LNCAP (cell line): Measurements from ENCODE around the gene LBH.

Experiments used
- CTCF ChIP-seq: fragments of 450-650 bp; IDR thresholded peaks from 2 replicates; pipeline ENCODE4 v1.5.1; 2017; ENCODE audit warnings: mild to moderate bottlenecking

Gene LBH

GRCh38 chr2:30278419-30278818 is 47.1 kb downstream of the LBH start:
- no peak for TF ChIP-seq CTCF

GRCh38 chr2:30280596-30281434 is 49.5 kb downstream of the LBH start:
- no peak for TF ChIP-seq CTCF

- no peak for TF ChIP-seq CTCF
Observed at GRCh38 chr2:30282081-30282480, 50.7 kb downstream of the LBH start.

- no peak for TF ChIP-seq CTCF
Observed at GRCh38 chr2:30282721-30283120, 51.4 kb downstream of the LBH start.

GRCh38 chr2:30283931-30284565 is 52.7 kb downstream of the LBH start:
- no peak for TF ChIP-seq CTCF

- no peak for TF ChIP-seq CTCF
Observed at GRCh38 chr2:30285758-30286157, 54.4 kb downstream of the LBH start.

GRCh38 chr2:30287190-30287840 is 56.0 kb downstream of the LBH start:
- TF ChIP-seq CTCF, result no peak
